H1 (cell line): Measurements from ENCODE around the gene P2RX6. TPM values are rescaled to one million over a fixed set of nuclear protein-coding genes. Genes with fewer than 3 reads are reported as not detected.

ENCODE experiments used
- CTCF ChIA-PET: fragments of 300-600 bp; sonication (Branson Sonifier 250); formaldehyde crosslinking; loops from one replicate; lab custom pipeline; 2021; ENCODE audit not compliant: partially characterized antibody; lab: Charles Lee
- POLR2A ChIA-PET: fragments of 300-600 bp; sonication (Branson Sonifier 250); formaldehyde crosslinking; loops from one replicate; lab custom pipeline; 2021; ENCODE audit warnings: inconsistent platforms; ENCODE audit not compliant: partially characterized antibody; lab: Charles Lee
- DNase-seq, 2 experiments: peaks; one replicate each; pipeline versions ENCODE4 v3.0.0 to v3.0.0-alpha.2; 2010 to 2022; ENCODE audit warnings: low spot score in 2 of 2, low read depth in 1 of 2, mixed read lengths in 1 of 2
- FAIRE-seq: peaks from 2 replicates; lab custom pipeline; 2011; peaks lifted over from hg19 to GRCh38; lab: Jason Lieb, UNC
- H2AFZ ChIP-seq: 2 replicates; pipeline ENCODE4 v1.8.1; 2012; ENCODE audit warnings: low read length, inconsistent platforms
- H2AK5ac ChIP-seq: 2 replicates; pipeline ENCODE4 v1.6.1; 2013; ENCODE audit warnings: low read depth, low read length
- H2BK120ac ChIP-seq: replicated peaks from 2 replicates; pipeline ENCODE3; 2013; ENCODE audit warnings: low read depth, low read length, inconsistent platforms
- H2BK12ac ChIP-seq: 2 replicates; pipeline ENCODE4 v1.6.1; 2013; ENCODE audit warnings: low read depth, low read length
- H2BK15ac ChIP-seq: 2 replicates; pipeline ENCODE4 v1.6.1; 2013; ENCODE audit warnings: low read length
- H2BK20ac ChIP-seq: 2 replicates; pipeline ENCODE4 v1.6.1; 2013; ENCODE audit warnings: low read length
- H2BK5ac ChIP-seq: 2 replicates; pipeline ENCODE4 v1.6.1; 2013; ENCODE audit warnings: low read depth, low read length
- H3K14ac ChIP-seq: 2 replicates; pipeline ENCODE4 v1.6.1; 2013; ENCODE audit warnings: inconsistent platforms; ENCODE audit not compliant: insufficient read length
- H3K18ac ChIP-seq: 2 replicates; pipeline ENCODE4 v1.6.1; 2013; ENCODE audit warnings: low read length; ENCODE audit errors: extremely low read depth
- H3K23ac ChIP-seq: 2 replicates; pipeline ENCODE4 v1.6.1; 2013; ENCODE audit warnings: inconsistent platforms; ENCODE audit not compliant: insufficient read length
- H3K23me2 ChIP-seq: 2 replicates; pipeline ENCODE4 v1.6.1; 2013; ENCODE audit warnings: low read depth, low read length
- H3K27ac ChIP-seq: 2 replicates; pipeline ENCODE4 v1.6.1; 2011; ENCODE audit warnings: low read depth, low read length, inconsistent platforms
- H3K27me3 ChIP-seq, 4 experiments: replicated peaks in 1 of 4; 1 replicate in 1 of 4; 2 replicates in 3 of 4; pipeline versions ENCODE4 v1.6.1 to v1.8.1; 2011 to 2013; ENCODE audit warnings: low read length in 3 of 4, mild to moderate bottlenecking in 3 of 4, inconsistent platforms in 2 of 4, mixed read lengths in 2 of 4, moderate library complexity in 1 of 4; ENCODE audit not compliant: control insufficient read depth in 3 of 4, insufficient read depth in 3 of 4; ENCODE audit errors: extremely low read depth in 1 of 4
- H3K36me3 ChIP-seq, 4 experiments: 2 replicates each; pipeline versions ENCODE4 v1.6.1 to v1.8.1; 2011 to 2013; ENCODE audit warnings: mild to moderate bottlenecking in 4 of 4, low read length in 3 of 4, moderate library complexity in 2 of 4, control low read depth in 1 of 4, inconsistent platforms in 1 of 4; ENCODE audit not compliant: insufficient read depth in 4 of 4, control insufficient read depth in 2 of 4
- H3K4ac ChIP-seq: replicated peaks from 2 replicates; pipeline ENCODE3; 2013; ENCODE audit warnings: low read length, low read depth, mixed read lengths, inconsistent platforms; ENCODE audit not compliant: insufficient read length
- H3K4me1 ChIP-seq, 4 experiments: replicated peaks in 1 of 4; 1 replicate in 1 of 4; 2 replicates in 3 of 4; pipeline versions ENCODE4 v1.6.1 to v1.8.1; 2011 to 2013; ENCODE audit warnings: low read length in 3 of 4, inconsistent platforms in 2 of 4, mixed read lengths in 1 of 4; ENCODE audit not compliant: insufficient read depth in 4 of 4, control insufficient read depth in 3 of 4
- H3K4me2 ChIP-seq, 2 experiments: 2 replicates each; pipeline versions ENCODE4 v1.6.1 to v1.8.1; 2011 to 2013; ENCODE audit warnings: low read depth in 2 of 2, low read length in 2 of 2, control low read depth in 1 of 2, inconsistent platforms in 1 of 2, mild to moderate bottlenecking in 1 of 2; ENCODE audit not compliant: insufficient read depth in 1 of 2
- H3K4me3 ChIP-seq, 4 experiments: fragments of 200-600, 300-600 bp in 1 of 4; sonication (generic), shearing (Covaris generic), sonication (Bioruptor Twin) in 1 of 4; 2 replicates each; pipeline versions ENCODE4 v1.5.1 to v1.8.1; 2011 to 2016; ENCODE audit warnings: low read length in 4 of 4, low read depth in 3 of 4, control low read depth in 2 of 4, inconsistent platforms in 2 of 4, mild to moderate bottlenecking in 2 of 4, mixed read lengths in 1 of 4, moderate library complexity in 1 of 4; ENCODE audit not compliant: insufficient read depth in 2 of 4; ENCODE audit errors: extremely low read depth in 1 of 4
- H3K56ac ChIP-seq: replicated peaks from 2 replicates; pipeline ENCODE3; 2013; ENCODE audit warnings: low read depth, mild to moderate bottlenecking, mixed read lengths, low read length, inconsistent platforms; ENCODE audit not compliant: insufficient read length
- H3K79me1 ChIP-seq: 2 replicates; pipeline ENCODE4 v1.6.1; 2013; ENCODE audit warnings: low read depth, low read length, control low read depth
- H3K79me2 ChIP-seq, 2 experiments: 2 replicates each; pipeline versions ENCODE4 v1.6.1 to v1.8.1; 2012 to 2013; ENCODE audit warnings: low read length in 2 of 2, mild to moderate bottlenecking in 2 of 2, inconsistent platforms in 1 of 2; ENCODE audit not compliant: insufficient read depth in 2 of 2, control insufficient read depth in 1 of 2
- H3K9ac ChIP-seq, 4 experiments: replicated peaks in 1 of 4; 1 replicate in 1 of 4; 2 replicates in 3 of 4; pipeline versions ENCODE4 v1.6.1 to v1.8.1; 2011 to 2013; ENCODE audit warnings: low read depth in 3 of 4, low read length in 3 of 4, control low read depth in 2 of 4, mild to moderate bottlenecking in 2 of 4, moderate library complexity in 2 of 4, inconsistent platforms in 1 of 4; ENCODE audit errors: extremely low read depth in 1 of 4
- H3K9me3 ChIP-seq, 2 experiments: 2 replicates each; pipeline versions ENCODE4 v1.6.1 to v1.8.1; 2012 to 2013; ENCODE audit warnings: mild to moderate bottlenecking in 2 of 2, moderate library complexity in 2 of 2, control low read depth in 1 of 2, inconsistent platforms in 1 of 2, low read depth in 1 of 2, low read length in 1 of 2, mixed read lengths in 1 of 2; ENCODE audit not compliant: insufficient read depth in 2 of 2
- H4K20me1 ChIP-seq, 2 experiments: replicated peaks in 1 of 2; 2 replicates each; pipeline versions ENCODE3 to v1.8.1; 2011 to 2013; ENCODE audit warnings: inconsistent platforms in 2 of 2, low read length in 2 of 2, mild to moderate bottlenecking in 1 of 2; ENCODE audit not compliant: insufficient read depth in 2 of 2, control insufficient read depth in 1 of 2
- H4K5ac ChIP-seq: 2 replicates; pipeline ENCODE4 v1.6.1; 2013; ENCODE audit warnings: low read length, low read depth, mixed read lengths, inconsistent platforms; ENCODE audit not compliant: insufficient read length
- H4K8ac ChIP-seq: 2 replicates; pipeline ENCODE4 v1.8.0; 2013; ENCODE audit warnings: mild to moderate bottlenecking, moderate library complexity, low read length, inconsistent platforms; ENCODE audit not compliant: insufficient read depth; ENCODE audit errors: extremely low read depth
- H4K91ac ChIP-seq: replicated peaks from 2 replicates; pipeline ENCODE3; 2013; ENCODE audit warnings: low read length, mixed read lengths, inconsistent platforms; ENCODE audit not compliant: insufficient read length
- CEBPB ChIP-seq: IDR thresholded peaks from 2 replicates; pipeline ENCODE4 v1.6.1; 2012; ENCODE audit warnings: low read depth, low read length
- CHD1 ChIP-seq: IDR thresholded peaks from 2 replicates; pipeline ENCODE4 v1.6.1; 2012; ENCODE audit warnings: low read depth, low read length, improper control_type of control experiment
- EGR1 ChIP-seq: IDR thresholded peaks from 2 replicates; pipeline ENCODE4 v1.6.1; 2011; ENCODE audit warnings: low read depth, low read length, borderline replicate concordance
- KDM1A ChIP-seq: fragments of 200-600, 300-600 bp; sonication (generic); IDR thresholded peaks from 2 replicates; pipeline ENCODE4 v1.7.1; 2016; ENCODE audit warnings: mild to moderate bottlenecking, low read length, borderline replicate concordance
- KDM5A ChIP-seq: fragments of 200-600 bp; IDR thresholded peaks from 2 replicates; pipeline ENCODE4 v1.7.1; 2012; ENCODE audit warnings: mild to moderate bottlenecking, low read length, inconsistent platforms, mixed read lengths
- PHF8 ChIP-seq: fragments of 200-600 bp; sonication (generic); conservative IDR thresholded peaks from 2 replicates; pipeline ENCODE4 v1.7.1; 2012; ENCODE audit warnings: low read depth, mild to moderate bottlenecking, inconsistent platforms, low read length, moderate library complexity
- SIN3A ChIP-seq, 2 experiments: IDR thresholded peaks in 1 of 2; conservative IDR thresholded peaks in 1 of 2; 2 replicates each; pipeline ENCODE4 v1.6.1; 2011 to 2012; ENCODE audit warnings: low read length in 2 of 2, improper control_type of control experiment in 1 of 2, low read depth in 1 of 2, mild to moderate bottlenecking in 1 of 2
- SP2 ChIP-seq: IDR thresholded peaks from 2 replicates; pipeline ENCODE4 v1.6.1; 2012; ENCODE audit warnings: mild to moderate bottlenecking, low read length, inconsistent platforms
- WGBS, 2 experiments: shearing (Covaris generic) in 1 of 2; methylation state at CpG; one replicate each; pipeline versions ENCODE4 v1.1.6 to v1.1.7; 2013 to 2015; ENCODE audit warnings: low lambda C conversion rate in 2 of 2, mixed read lengths in 2 of 2, inconsistent platforms in 1 of 2, low coverage in 1 of 2, missing lambda C conversion rate in 1 of 2; ENCODE audit not compliant: insufficient replicate concordance in 2 of 2, insufficient coverage in 1 of 2, insufficient read length in 1 of 2; ENCODE audit errors: extremely low coverage in 1 of 2, missing lambda C conversion rate in 1 of 2; 5-methylcytosine and 5-hydroxymethylcytosine counted together
- polyA plus RNA-seq, 7 experiments: library from polyadenylated mRNA; depleted of rRNA in 3 of 7; stranded (reverse) in 5 of 7; unstranded in 2 of 7; fragments of >200 nt in 5 of 7; fragments of 200-250 nt in 2 of 7; gene quantifications; 1 replicate in 5 of 7; 2 replicates in 1 of 7; 4 replicates in 1 of 7; pipeline versions ENCODE4 v1.2.1 to v1.2.3, GENCODE V29; 2011 to 2013; ENCODE audit warnings: missing spikeins in 2 of 7, mixed read lengths in 2 of 7
- total RNA-seq: library from RNA; stranded (reverse); fragmentation: NEBNext Ultra II Directional; extraction: Animal tissue kit (Norgen Biotek cat#: 25700); gene quantifications from 2 replicates; pipeline ENCODE4 v1.2.1, GENCODE V29; 2021

P2RX6 gene
- total and polyA plus RNA-seq, 2 of the 8 experiments (the other 6 are each of a cell fraction or from before 2014, with no cell fraction given), result 0.09 TPM; not detected in 1

- H3K9me3 ChIP-seq, result no peaks in the 10 kb centered on the region
- H2BK15ac ChIP-seq, result no peak overlapping the region
- H3K14ac ChIP-seq, result no peak overlapping the region
- H2BK20ac ChIP-seq, result no peak overlapping the region
- no peaks in the 10 kb centered on the region for H3K36me3 ChIP-seq
- H3K18ac ChIP-seq, result no peak overlapping the region
- no peaks in the 10 kb centered on the region; a peak in 1 of 7 replicates for H3K4me1 ChIP-seq
- no peak overlapping the region for H2AK5ac ChIP-seq
- no peaks in the 10 kb centered on the region for H3K23me2 ChIP-seq
- H3K9ac ChIP-seq, result no peak overlapping the region
- no peaks in the 10 kb centered on the region for H3K27me3 ChIP-seq
- H2BK12ac ChIP-seq, result no peak overlapping the region
- no peak overlapping the region for H4K5ac ChIP-seq
- no peak overlapping the region for H4K91ac ChIP-seq
- 94% methylated on average over 19 of the region's 21 CpGs; no CpG with 5 or more reads in 1 of the 2 experiments for WGBS, 2 experiments
- H3K79me1 ChIP-seq, result no peaks in the 10 kb centered on the region
- CTCF ChIA-PET, result no interaction called here
- no peak overlapping the region for H2AFZ ChIP-seq
- no peak overlapping the region for H3K56ac ChIP-seq
- no peak overlapping the region for H2BK5ac ChIP-seq
- H2BK120ac ChIP-seq, result no peak overlapping the region
- no peak overlapping the region for H3K27ac ChIP-seq
- no peaks in the 10 kb centered on the region for H4K20me1 ChIP-seq
- POLR2A ChIA-PET, result no interaction called here
- H3K4me3 ChIP-seq, result no peak overlapping the region
- H3K23ac ChIP-seq, result no peak overlapping the region
- FAIRE-seq (no peak), DNase-seq (no peak)
- H3K4me2 ChIP-seq, result no peak overlapping the region
- no peak overlapping the region for H3K4ac ChIP-seq
- H3K79me2 ChIP-seq, result no peaks in the 10 kb centered on the region
- no peak overlapping the region for H4K8ac ChIP-seq
- TF ChIP-seq EGR1, result no peak
- TF ChIP-seq KDM1A, result no peak
- TF ChIP-seq CEBPB, result no peak
- TF ChIP-seq KDM5A, result no peak
- no peak for TF ChIP-seq CHD1
- TF ChIP-seq SP2, result no peak
- TF ChIP-seq PHF8, result no peak
- no peak for TF ChIP-seq SIN3A (conservative IDR thresholded peaks at IDR 0.05 in 1 of 2, IDR thresholded peaks at IDR 0.05 in 1 of 2; ENCODE audit: low read depth in 1 of 2, low read length in 2 of 2)
These were observed 62.1 kb downstream of the P2RX6 start for GRCh38 chr22:21076912-21077625.
